ENCODE results near the gene FEZ2. TPM values are rescaled to one million over a fixed set of nuclear protein-coding genes. Genes with fewer than 3 reads are reported as not detected.

The FEZ2 gene
- total and polyA plus RNA-seq, 2 of the 13 experiments (the other 11 are each of a cell fraction or from before 2014, with no cell fraction given): 42.5 to 59.1 TPM

DNA sequence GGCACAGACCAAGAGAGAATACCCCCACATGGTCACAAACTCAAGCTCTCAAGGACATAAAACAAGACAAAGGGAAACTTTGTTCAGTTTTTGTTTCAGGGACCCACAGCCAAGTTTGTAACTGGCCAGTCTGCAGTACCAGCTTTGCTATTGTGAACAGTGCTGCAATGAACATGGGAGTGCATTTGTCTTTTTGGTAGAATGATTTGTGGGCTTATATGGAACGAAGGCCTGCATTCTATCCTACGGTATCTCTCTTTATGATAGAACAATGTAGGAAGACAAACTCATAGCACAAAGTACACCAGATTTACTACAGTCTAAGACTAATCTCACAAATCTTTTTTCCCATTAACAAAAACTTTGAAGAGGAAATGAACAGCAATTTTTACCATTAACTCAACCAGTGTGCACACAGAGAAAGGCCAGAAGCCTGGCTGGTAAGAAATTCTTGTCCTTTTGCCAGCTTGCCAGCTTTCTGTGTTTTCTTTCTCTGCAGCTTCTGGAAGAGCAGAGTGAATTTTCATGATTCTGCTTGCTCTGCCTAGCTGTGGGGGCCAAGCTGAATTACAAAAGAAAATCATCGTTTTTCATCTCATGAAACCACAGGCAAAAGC is 37.1 kb upstream of the FEZ2 start:
- CTCF ChIA-PET (ENCODE audit: low intra/inter-chr PET ratio, low total read pairs): no interaction called here
- no peak for FAIRE-seq
- H2AFZ ChIP-seq (ENCODE audit: low read length): no peak overlapping the region

More for the DNA sequence above, 37.1 kb upstream of the FEZ2 start:
- POLR2A ChIA-PET: no interaction called here
- Histone ChIP-seq H4K20me1 (ENCODE audit: insufficient read depth, low read length) (no peaks in the 10 kb centered on the region), H3K4me3 (replicated peaks in 1 of 3; ENCODE audit: insufficient read depth in 1 of 3, low read depth in 2 of 3, low read length in 3 of 3) (no peak overlapping the region), H3K9me3 (ENCODE audit: low read length) (no peaks in the 10 kb centered on the region), H3K9ac (ENCODE audit: insufficient read depth, low read depth, low read length) (no peak overlapping the region), H3K79me2 (ENCODE audit: insufficient read depth, low read length) (no peaks in the 10 kb centered on the region), H3K4me1 (ENCODE audit: insufficient read depth, low read length) (no peaks in the 10 kb centered on the region), H3K4me2 (ENCODE audit: low read depth, low read length) (no peak overlapping the region), H3K27me3 (ENCODE audit: control insufficient read depth in 1 of 2, insufficient read depth in 2 of 2, low read length in 2 of 2) (no peaks in the 10 kb centered on the region), H3K36me3 (replicated peaks in 1 of 2; ENCODE audit: control insufficient read depth in 1 of 2, insufficient read depth in 2 of 2, low read length in 2 of 2) (no peaks in the 10 kb centered on the region), H3K27ac (ENCODE audit: extremely low read length, insufficient read depth, low read length) (no peak overlapping the region)
- no TSS peak for BruUV-seq (replicated peaks)
- ATAC-seq: no peak
- WGBS (ENCODE audit: low lambda C conversion rate): 29% methylated on average over 3 of the region's 3 CpGs
- TF ChIP-seq, protein P1, sequence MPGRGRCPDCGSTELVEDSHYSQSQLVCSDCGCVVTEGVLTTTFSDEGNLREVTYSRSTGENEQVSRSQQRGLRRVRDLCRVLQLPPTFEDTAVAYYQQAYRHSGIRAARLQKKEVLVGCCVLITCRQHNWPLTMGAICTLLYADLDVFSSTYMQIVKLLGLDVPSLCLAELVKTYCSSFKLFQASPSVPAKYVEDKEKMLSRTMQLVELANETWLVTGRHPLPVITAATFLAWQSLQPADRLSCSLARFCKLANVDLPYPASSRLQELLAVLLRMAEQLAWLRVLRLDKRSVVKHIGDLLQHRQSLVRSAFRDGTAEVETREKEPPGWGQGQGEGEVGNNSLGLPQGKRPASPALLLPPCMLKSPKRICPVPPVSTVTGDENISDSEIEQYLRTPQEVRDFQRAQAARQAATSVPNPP (CRISPR knock-in tag; IDR thresholded peaks at IDR 0.05): no peak
- TF ChIP-seq KDM1A (CRISPR knock-in tag; IDR thresholded peaks at IDR 0.05) (no peak), ZSCAN20 (CRISPR knock-in tag; IDR thresholded peaks at IDR 0.05; ENCODE audit: borderline replicate concordance) (no peak), DNMT3B (CRISPR knock-in tag; conservative IDR thresholded peaks at IDR 0.05) (no peak), ZC3H13 (CRISPR knock-in tag; IDR thresholded peaks at IDR 0.05) (no peak), ZNF567 (CRISPR knock-in tag; IDR thresholded peaks at IDR 0.05; ENCODE audit: borderline replicate concordance) (no peak), PHF20 (CRISPR knock-in tag; IDR thresholded peaks at IDR 0.05) (no peak), HMG20A (CRISPR knock-in tag; IDR thresholded peaks at IDR 0.05; ENCODE audit: borderline replicate concordance) (no peak), E2F5 (CRISPR knock-in tag; conservative IDR thresholded peaks at IDR 0.05) (no peak), ZNF574 (CRISPR knock-in tag; IDR thresholded peaks at IDR 0.05) (no peak), NR2C2 (CRISPR knock-in tag; IDR thresholded peaks at IDR 0.05; ENCODE audit: borderline replicate concordance) (no peak), YEATS2 (CRISPR knock-in tag; IDR thresholded peaks at IDR 0.05; ENCODE audit: borderline replicate concordance) (no peak), SYNCRIP (IDR thresholded peaks at IDR 0.05; ENCODE audit: insufficient read depth, low read depth, low read length) (no peak), ZNF782 (CRISPR knock-in tag; IDR thresholded peaks at IDR 0.05; ENCODE audit: borderline replicate concordance) (no peak), MBD4 (IDR thresholded peaks at IDR 0.05; ENCODE audit: borderline replicate concordance, low read length) (no peak)
- in situ Hi-C loops (cut with HindIII; ENCODE audit: extremely low pct_ligation_motif_present, low pct_unique_long_range_greater_than_20kb): no loop called here
- no peak for DNase-seq (ENCODE audit: low spot score)
- intact Hi-C loops (cut with micrococcal nuclease; ENCODE audit: unreplicated experiment): no loop called here
